Mammary epithelial cell (primary cell): ENCODE results near the gene LRFN3.

ENCODE experiments used
- EZH2 ChIP-seq: IDR thresholded peaks from 2 replicates; pipeline ENCODE4 v1.6.1; 2012; ENCODE audit warnings: low read length, inconsistent platforms, borderline replicate concordance
- TF ChIP-seq, protein P1 (sequence below), 2 donors: IDR thresholded peaks in 1 of 2; conservative IDR thresholded peaks in 1 of 2; 2 replicates each; pipeline ENCODE4 v1.5.1; 2011 to 2012; ENCODE audit warnings: inconsistent platforms in 2 of 2, low read length in 2 of 2, mild to moderate bottlenecking in 2 of 2, control low read depth in 1 of 2, low read depth in 1 of 2; ENCODE audit not compliant: insufficient read depth in 1 of 2; ENCODE audit errors: extremely low read depth in 1 of 2

DNA sequence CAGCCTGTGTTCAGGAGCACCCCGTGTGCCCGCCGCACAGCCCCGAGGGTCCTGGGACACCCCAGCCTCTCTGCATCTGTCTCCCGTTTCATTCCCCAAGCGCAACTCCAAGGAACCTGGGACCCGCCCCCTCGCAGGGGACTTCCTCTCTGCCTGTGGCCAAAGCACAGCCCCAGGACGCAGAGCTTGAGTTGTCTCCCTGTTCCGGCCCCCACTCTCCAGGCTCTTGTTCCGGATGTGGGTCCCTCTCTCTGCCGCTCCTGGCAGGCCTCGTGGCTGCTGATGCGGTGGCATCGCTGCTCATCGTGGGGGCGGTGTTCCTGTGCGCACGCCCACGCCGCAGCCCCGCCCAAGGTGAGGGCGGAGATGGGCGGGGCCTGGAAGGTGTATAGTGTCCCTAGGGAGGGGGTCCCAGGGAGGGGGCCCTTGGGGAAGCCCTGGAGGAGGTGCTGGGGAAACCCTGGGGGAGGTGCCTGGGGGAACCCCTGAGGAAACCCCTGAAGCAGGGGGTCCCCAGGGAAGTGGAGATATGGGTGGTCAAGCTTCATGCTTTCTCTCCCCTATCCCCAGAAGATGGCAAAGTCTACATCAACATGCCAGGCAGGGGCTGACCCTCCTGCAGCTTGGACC lies 32.5 kb upstream of the LRFN3 start:
- TF ChIP-seq, protein P1, sequence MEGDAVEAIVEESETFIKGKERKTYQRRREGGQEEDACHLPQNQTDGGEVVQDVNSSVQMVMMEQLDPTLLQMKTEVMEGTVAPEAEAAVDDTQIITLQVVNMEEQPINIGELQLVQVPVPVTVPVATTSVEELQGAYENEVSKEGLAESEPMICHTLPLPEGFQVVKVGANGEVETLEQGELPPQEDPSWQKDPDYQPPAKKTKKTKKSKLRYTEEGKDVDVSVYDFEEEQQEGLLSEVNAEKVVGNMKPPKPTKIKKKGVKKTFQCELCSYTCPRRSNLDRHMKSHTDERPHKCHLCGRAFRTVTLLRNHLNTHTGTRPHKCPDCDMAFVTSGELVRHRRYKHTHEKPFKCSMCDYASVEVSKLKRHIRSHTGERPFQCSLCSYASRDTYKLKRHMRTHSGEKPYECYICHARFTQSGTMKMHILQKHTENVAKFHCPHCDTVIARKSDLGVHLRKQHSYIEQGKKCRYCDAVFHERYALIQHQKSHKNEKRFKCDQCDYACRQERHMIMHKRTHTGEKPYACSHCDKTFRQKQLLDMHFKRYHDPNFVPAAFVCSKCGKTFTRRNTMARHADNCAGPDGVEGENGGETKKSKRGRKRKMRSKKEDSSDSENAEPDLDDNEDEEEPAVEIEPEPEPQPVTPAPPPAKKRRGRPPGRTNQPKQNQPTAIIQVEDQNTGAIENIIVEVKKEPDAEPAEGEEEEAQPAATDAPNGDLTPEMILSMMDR (conservative IDR thresholded peaks at IDR 0.05 in 1 of 2, IDR thresholded peaks at IDR 0.05 in 1 of 2; ENCODE audit: extremely low read depth in 1 of 2, insufficient read depth in 1 of 2, low read depth in 1 of 2, low read length in 2 of 2): no peak
- TF ChIP-seq EZH2: no peak
